ENCODE data around the gene SLC25A19. TPM values are rescaled to one million over a fixed set of nuclear protein-coding genes. Genes with fewer than 3 reads are reported as not detected.
A peak's percentile ranks its signal among the peaks of the same experiment; 100 is the strongest.

Gene SLC25A19
- total and polyA plus RNA-seq, 8 donors: 2.3 to 40.6 (median 9.9) TPM

DNA sequence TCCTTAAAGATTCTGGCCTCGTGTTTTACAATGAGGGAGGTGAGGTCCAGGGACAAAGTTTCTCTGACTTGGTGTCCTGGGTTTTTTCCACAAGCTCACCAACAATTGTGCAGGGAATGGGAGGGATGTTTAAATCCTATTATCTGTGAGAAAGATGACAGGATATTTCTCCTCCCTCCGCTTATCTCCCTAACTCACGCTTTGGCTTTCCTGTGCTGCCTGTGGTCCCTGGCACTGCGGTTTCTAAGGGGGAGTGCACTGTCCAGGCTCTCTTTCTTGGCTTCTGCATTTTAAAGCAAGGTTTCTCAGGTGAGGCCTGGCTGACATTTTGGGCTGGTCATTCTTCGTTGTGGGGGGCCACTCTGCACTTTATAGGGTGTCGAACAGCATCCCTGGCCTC, 44.2 kb downstream of the SLC25A19 start:
- 78 to 91% (median 87%) methylated on average over 6 of the region's 6 CpGs for WGBS, 5 donors
- TF ChIP-seq, protein P1, sequence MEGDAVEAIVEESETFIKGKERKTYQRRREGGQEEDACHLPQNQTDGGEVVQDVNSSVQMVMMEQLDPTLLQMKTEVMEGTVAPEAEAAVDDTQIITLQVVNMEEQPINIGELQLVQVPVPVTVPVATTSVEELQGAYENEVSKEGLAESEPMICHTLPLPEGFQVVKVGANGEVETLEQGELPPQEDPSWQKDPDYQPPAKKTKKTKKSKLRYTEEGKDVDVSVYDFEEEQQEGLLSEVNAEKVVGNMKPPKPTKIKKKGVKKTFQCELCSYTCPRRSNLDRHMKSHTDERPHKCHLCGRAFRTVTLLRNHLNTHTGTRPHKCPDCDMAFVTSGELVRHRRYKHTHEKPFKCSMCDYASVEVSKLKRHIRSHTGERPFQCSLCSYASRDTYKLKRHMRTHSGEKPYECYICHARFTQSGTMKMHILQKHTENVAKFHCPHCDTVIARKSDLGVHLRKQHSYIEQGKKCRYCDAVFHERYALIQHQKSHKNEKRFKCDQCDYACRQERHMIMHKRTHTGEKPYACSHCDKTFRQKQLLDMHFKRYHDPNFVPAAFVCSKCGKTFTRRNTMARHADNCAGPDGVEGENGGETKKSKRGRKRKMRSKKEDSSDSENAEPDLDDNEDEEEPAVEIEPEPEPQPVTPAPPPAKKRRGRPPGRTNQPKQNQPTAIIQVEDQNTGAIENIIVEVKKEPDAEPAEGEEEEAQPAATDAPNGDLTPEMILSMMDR (IDR thresholded peaks at IDR 0.05): no peak
- no peak for TF ChIP-seq EP300 (IDR thresholded peaks at IDR 0.05)
- no peak for TF ChIP-seq POLR2A (IDR thresholded peaks at IDR 0.05)
- no peak for TF ChIP-seq POLR2AphosphoS5 (IDR thresholded peaks at IDR 0.05)
- no peaks in the 10 kb centered on the region for H3K27me3 ChIP-seq
- H3K36me3 ChIP-seq: peaks cover 62 to 84% (median 74%) of the 10 kb centered on the region in 4 donors
- H3K27ac ChIP-seq: no peak overlapping the region
- peaks cover 0 to 15% (median 6%) of the 10 kb centered on the region in 4 donors for H3K4me1 ChIP-seq
- H3K4me3 ChIP-seq: no peak overlapping the region
- no peak for DNase-seq
- H3K9me3 ChIP-seq: no peaks in the 10 kb centered on the region
- intact Hi-C loops (cut with DNase I; ENCODE audit: low total_unique reads): no loop called here

- intact Hi-C loops (cut with DNase I; ENCODE audit: low total_unique reads): no loop called here
- no peak overlapping the region for H3K27ac ChIP-seq
- TF ChIP-seq EP300 (IDR thresholded peaks at IDR 0.05) (no peak), POLR2AphosphoS5 (IDR thresholded peaks at IDR 0.05) (no peak), POLR2A (IDR thresholded peaks at IDR 0.05) (no peak)
- TF ChIP-seq, protein P1 (IDR thresholded peaks at IDR 0.05): no peak
- H3K4me3 ChIP-seq: no peak overlapping the region
- no peaks in the 10 kb centered on the region for H3K27me3 ChIP-seq
- WGBS, 5 donors: 75 to 85% (median 83%) methylated on average over 20 to 22 of the region's 22 CpGs
- DNase-seq: no peak
- peaks cover 0 to 8% (median 2%) of the 10 kb centered on the region in 4 donors for H3K4me1 ChIP-seq
- peaks cover 69 to 91% (median 81%) of the 10 kb centered on the region in 4 donors for H3K36me3 ChIP-seq
- H3K9me3 ChIP-seq: no peaks in the 10 kb centered on the region
Measured at GRCh38 chr17:75244133-75244866, 44.9 kb downstream of the SLC25A19 start.

DNA sequence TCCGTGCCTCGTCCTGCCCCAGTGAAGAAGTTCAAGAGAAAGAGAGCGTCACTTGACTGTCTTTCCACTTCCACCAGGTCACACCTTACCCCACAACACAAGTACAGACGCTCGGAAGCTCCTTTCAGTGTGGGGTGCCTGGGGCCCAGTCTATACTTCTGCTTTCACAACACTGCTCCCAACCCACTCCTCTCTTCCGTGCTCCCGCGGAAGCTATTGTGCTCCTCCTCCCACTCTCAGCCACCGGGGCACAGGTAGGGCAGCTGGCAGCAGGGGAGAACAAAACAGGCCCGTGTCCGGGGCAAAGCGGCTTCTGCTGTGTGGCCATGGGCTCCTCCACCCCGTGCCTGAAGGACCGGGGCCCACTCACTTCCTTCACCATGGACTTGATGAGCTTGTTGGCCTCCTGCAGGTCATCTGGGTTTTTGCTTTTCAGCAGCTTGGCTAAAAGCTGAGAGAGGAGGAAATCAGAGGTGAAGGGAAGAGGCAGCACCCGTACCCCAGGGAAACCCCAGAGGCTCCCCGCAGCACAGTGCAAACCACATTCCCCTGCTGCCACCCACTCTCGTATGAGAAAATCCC, 46.7 kb downstream of the SLC25A19 start:
- H3K36me3 ChIP-seq: peaks cover 84 to 95% (median 93%) of the 10 kb centered on the region in 4 donors
- intact Hi-C loops (cut with DNase I; ENCODE audit: low total_unique reads): no loop called here
- H3K4me1 ChIP-seq: peaks cover 0 to 16% (median 6%) of the 10 kb centered on the region in 4 donors
- H3K4me3 ChIP-seq: no peak overlapping the region
- TF ChIP-seq POLR2AphosphoS5 (IDR thresholded peaks at IDR 0.05) (no peak), EP300 (IDR thresholded peaks at IDR 0.05) (no peak), POLR2A (IDR thresholded peaks at IDR 0.05) (no peak)
- TF ChIP-seq, protein P1 (IDR thresholded peaks at IDR 0.05): no peak
- H3K9me3 ChIP-seq: no peaks in the 10 kb centered on the region
- WGBS, 5 donors: 80 to 90% (median 86%) methylated on average over 17 of the region's 17 CpGs
- peak overlapping the region in 1 of 5 donors; percentile 18 for H3K27ac ChIP-seq
- no peak for DNase-seq
- H3K27me3 ChIP-seq: no peaks in the 10 kb centered on the region

GRCh38 chr17:75241996-75242460, 47.2 kb downstream of the SLC25A19 start:
- H3K4me3 ChIP-seq: no peak overlapping the region
- H3K36me3 ChIP-seq: peaks cover 89 to 98% (median 97%) of the 10 kb centered on the region in 4 donors
- H3K27ac ChIP-seq: peak overlapping the region in 1 of 5 donors; percentile 18
- peaks cover 0 to 16% (median 6%) of the 10 kb centered on the region in 4 donors for H3K4me1 ChIP-seq
- intact Hi-C loops (cut with DNase I; ENCODE audit: low total_unique reads): no loop called here
- 82 to 86% (median 83%) methylated on average over 15 of the region's 15 CpGs for WGBS, 5 donors
- H3K27me3 ChIP-seq: no peaks in the 10 kb centered on the region
- no peaks in the 10 kb centered on the region for H3K9me3 ChIP-seq
- TF ChIP-seq EP300 (IDR thresholded peaks at IDR 0.05): no peak
- no peak for TF ChIP-seq POLR2A (IDR thresholded peaks at IDR 0.05)
- TF ChIP-seq POLR2AphosphoS5 (IDR thresholded peaks at IDR 0.05): no peak
- DNase-seq: no peak
